Upper lobe of left lung (tissue), 6 donors: Measurements from ENCODE around the gene ADGRL3. TPM values are rescaled to one million over a fixed set of nuclear protein-coding genes. Genes with fewer than 3 reads are reported as not detected.

Experiments
- ATAC-seq, 2 donors: fragments of 200-7000 bp; cut with Tn5 transposase; one replicate each; pipeline ENCODE4 v1.9.1; 2022; ENCODE audit warnings: mild to moderate bottlenecking in 2 of 2, moderate library complexity in 2 of 2; ENCODE audit not compliant: low FRiP score in 2 of 2
- DNase-seq, 2 donors: peaks; one replicate each; pipeline ENCODE4 v3.0.0-alpha.2; 2019 to 2020
- H3K27ac ChIP-seq, 4 donors: fragments of 200-600 bp; sonication (generic); one replicate each; pipeline ENCODE4 v1.5.1; 2016 to 2019
- H3K27me3 ChIP-seq, 4 donors: fragments of 200-600 bp; sonication (generic); one replicate each; pipeline ENCODE4 v1.5.1; 2017 to 2019
- H3K36me3 ChIP-seq, 4 donors: fragments of 200-600 bp; sonication (generic); one replicate each; pipeline ENCODE4 v1.5.1; 2016 to 2019
- H3K4me1 ChIP-seq, 4 donors: fragments of 200-600 bp; sonication (generic); one replicate each; pipeline ENCODE4 v1.5.1; 2018 to 2019
- H3K4me3 ChIP-seq, 4 donors: fragments of 200-600 bp; sonication (generic); one replicate each; pipeline ENCODE4 v1.5.1; 2017 to 2019; ENCODE audit warnings: mild to moderate bottlenecking in 2 of 4, moderate library complexity in 1 of 4
- H3K9me3 ChIP-seq, 4 donors: fragments of 200-600 bp; sonication (generic); one replicate each; pipeline ENCODE4 v1.5.1; 2018 to 2019
- EP300 ChIP-seq, 4 donors: sonication (generic); formaldehyde crosslinking; IDR thresholded peaks; one replicate each; pipeline ENCODE4 v1.5.1; 2017; ENCODE audit warnings: antibody characterized with exemption in 4 of 4, control low read depth in 2 of 4
- POLR2A ChIP-seq, 4 donors: fragments of 450-650 bp; IDR thresholded peaks; one replicate each; pipeline ENCODE4 v1.5.1; 2016 to 2017; ENCODE audit warnings: antibody characterized with exemption in 4 of 4, mild to moderate bottlenecking in 2 of 4
- POLR2AphosphoS5 ChIP-seq, 2 donors: sonication (generic); formaldehyde crosslinking; IDR thresholded peaks; one replicate each; pipeline ENCODE4 v1.5.1; 2017; ENCODE audit warnings: antibody characterized with exemption in 2 of 2
- WGBS, 2 donors: methylation state at CpG; one replicate each; pipeline ENCODE4 v1.1.5; 2017 to 2018; 5-methylcytosine and 5-hydroxymethylcytosine counted together
- total RNA-seq, 6 donors: library from RNA; depleted of rRNA in 4 of 6; stranded (reverse); fragments of >200 nt in 4 of 6; gene quantifications; one replicate each; pipeline versions ENCODE4 v1.1.0 to v1.2.1, GENCODE V29; 2016 to 2021
- TF ChIP-seq, protein P1 (sequence below), 6 experiments: fragments of 450-650 bp in 4 of 6; fragments of 200-600 bp in 2 of 6; sonication (generic) in 2 of 6; IDR thresholded peaks; one replicate each; pipeline ENCODE4 v1.5.1; 2016 to 2019; ENCODE audit warnings: antibody characterized with exemption in 6 of 6
- donor health status: DM: no; HTN: no; CAD: no; lungs with moderate emphysema.
- donor health status: DM: no; HTN: yes; CAD: no; lungs with severe emphysema.

Gene ADGRL3
- total RNA-seq, 6 donors from 2014 or later = 1.0 to 8.5 (median 2.9) TPM

DNA sequence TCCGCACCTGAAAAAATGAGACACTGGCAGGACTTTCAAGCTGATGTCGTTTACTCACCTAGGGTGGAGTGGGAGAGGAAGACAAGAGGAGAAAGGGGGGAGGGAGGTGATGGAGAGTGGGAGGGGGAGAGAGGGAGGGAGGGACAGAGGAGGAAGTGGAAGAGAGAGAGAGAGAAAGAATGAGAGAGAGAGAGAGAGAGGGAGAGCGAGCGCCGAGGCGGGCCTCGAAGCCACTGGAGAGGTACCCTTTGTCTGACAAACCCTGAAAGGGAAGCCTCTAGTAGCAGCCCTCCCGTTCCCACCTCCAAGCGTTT lies 296 bp upstream of the ADGRL3 start:
- 8 to 10% methylated on average over 9 of the region's 9 CpGs for WGBS, 2 donors
- ATAC-seq (no peak), DNase-seq (no peak)
- Histone ChIP-seq H3K36me3 (no peaks in the 10 kb centered on the region), H3K9me3 (no peaks in the 10 kb centered on the region), H3K4me1 (peaks cover 0 to 38% (median 14%) of the 10 kb centered on the region in 4 donors), H3K27ac (no peak overlapping the region), H3K4me3 (peak overlapping the region in 3 of 4 donors; percentile 52 to 64 (median 60)), H3K27me3 (peaks cover 0 to 27% (median 8%) of the 10 kb centered on the region in 4 donors)
- TF ChIP-seq, protein P1, sequence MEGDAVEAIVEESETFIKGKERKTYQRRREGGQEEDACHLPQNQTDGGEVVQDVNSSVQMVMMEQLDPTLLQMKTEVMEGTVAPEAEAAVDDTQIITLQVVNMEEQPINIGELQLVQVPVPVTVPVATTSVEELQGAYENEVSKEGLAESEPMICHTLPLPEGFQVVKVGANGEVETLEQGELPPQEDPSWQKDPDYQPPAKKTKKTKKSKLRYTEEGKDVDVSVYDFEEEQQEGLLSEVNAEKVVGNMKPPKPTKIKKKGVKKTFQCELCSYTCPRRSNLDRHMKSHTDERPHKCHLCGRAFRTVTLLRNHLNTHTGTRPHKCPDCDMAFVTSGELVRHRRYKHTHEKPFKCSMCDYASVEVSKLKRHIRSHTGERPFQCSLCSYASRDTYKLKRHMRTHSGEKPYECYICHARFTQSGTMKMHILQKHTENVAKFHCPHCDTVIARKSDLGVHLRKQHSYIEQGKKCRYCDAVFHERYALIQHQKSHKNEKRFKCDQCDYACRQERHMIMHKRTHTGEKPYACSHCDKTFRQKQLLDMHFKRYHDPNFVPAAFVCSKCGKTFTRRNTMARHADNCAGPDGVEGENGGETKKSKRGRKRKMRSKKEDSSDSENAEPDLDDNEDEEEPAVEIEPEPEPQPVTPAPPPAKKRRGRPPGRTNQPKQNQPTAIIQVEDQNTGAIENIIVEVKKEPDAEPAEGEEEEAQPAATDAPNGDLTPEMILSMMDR (IDR thresholded peaks at IDR 0.05) = no peak
- no peak for TF ChIP-seq POLR2A (IDR thresholded peaks at IDR 0.05)
- TF ChIP-seq POLR2AphosphoS5 (IDR thresholded peaks at IDR 0.05) = no peak
- no peak for TF ChIP-seq EP300 (IDR thresholded peaks at IDR 0.05)

GRCh38 chr4:61200916-61201526 lies 895 bp downstream of the ADGRL3 start:
- H3K4me1 ChIP-seq = peaks cover 0 to 38% (median 14%) of the 10 kb centered on the region in 4 donors
- 2% methylated on average over 26 to 41 of the region's 41 CpGs for WGBS, 2 donors
- TF ChIP-seq EP300 (IDR thresholded peaks at IDR 0.05) (no peak), POLR2AphosphoS5 (IDR thresholded peaks at IDR 0.05) (no peak), POLR2A (IDR thresholded peaks at IDR 0.05) (no peak)
- TF ChIP-seq, protein P1 (IDR thresholded peaks at IDR 0.05) = no peak
- H3K4me3 ChIP-seq = peak overlapping the region in 3 of 4 donors; percentile 52 to 64 (median 60)
- H3K27me3 ChIP-seq = peaks cover 0 to 27% (median 8%) of the 10 kb centered on the region in 4 donors
- no peaks in the 10 kb centered on the region for H3K36me3 ChIP-seq
- no peak for DNase-seq
- peak overlapping the region in 2 of 4 donors; percentile 32 to 57 for H3K27ac ChIP-seq
- peak in 1 of 2 donors; percentile 49 for ATAC-seq
- no peaks in the 10 kb centered on the region for H3K9me3 ChIP-seq

DNA sequence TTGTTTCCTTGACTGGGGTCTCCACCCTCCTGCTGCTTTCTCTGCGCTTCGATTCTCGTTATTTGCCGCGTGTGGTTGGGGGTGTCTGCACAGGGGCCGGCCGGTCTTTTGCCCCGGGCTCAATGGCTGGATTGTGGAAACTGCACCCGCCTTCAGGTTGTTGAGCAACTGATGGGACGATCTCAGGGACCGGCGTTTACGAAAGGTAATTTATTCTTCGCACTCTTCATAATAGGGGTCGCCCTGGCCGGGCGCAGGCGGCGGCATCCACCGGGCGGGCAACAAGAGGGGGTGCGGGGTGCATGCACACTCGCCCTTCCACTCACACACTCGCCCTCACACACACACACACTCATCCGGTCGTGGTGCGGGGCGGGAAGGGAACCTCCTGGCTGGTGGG lies 1.4 kb downstream of the ADGRL3 start:
- ATAC-seq = peak; percentile 18 to 48
- H3K27me3 ChIP-seq = peaks cover 0 to 27% (median 8%) of the 10 kb centered on the region in 4 donors

GRCh38 chr4:61201961-61202637 lies 2.0 kb downstream of the ADGRL3 start:
- ATAC-seq = peak; percentile 25 to 28
- Histone ChIP-seq H3K4me3 (peak overlapping the region in 3 of 4 donors; percentile 52 to 64 (median 60)), H3K27ac (peak overlapping the region in 1 of 4 donors; percentile 5), H3K9me3 (no peaks in the 10 kb centered on the region), H3K27me3 (peaks cover 0 to 27% (median 8%) of the 10 kb centered on the region in 4 donors), H3K36me3 (no peaks in the 10 kb centered on the region), H3K4me1 (peaks cover 0 to 38% (median 14%) of the 10 kb centered on the region in 4 donors)
- no peak for TF ChIP-seq EP300 (IDR thresholded peaks at IDR 0.05)
- no peak for TF ChIP-seq POLR2AphosphoS5 (IDR thresholded peaks at IDR 0.05)
- TF ChIP-seq POLR2A (IDR thresholded peaks at IDR 0.05) = no peak
- TF ChIP-seq, protein P1 (IDR thresholded peaks at IDR 0.05) = no peak
- 2% methylated on average over 18 to 50 of the region's 51 CpGs for WGBS, 2 donors
- DNase-seq = peak in 1 of 2 donors; percentile 79

More for the DNA sequence above, 1.4 kb downstream of the ADGRL3 start:
- no peaks in the 10 kb centered on the region for H3K36me3 ChIP-seq
- peak overlapping the region in 3 of 4 donors; percentile 52 to 64 (median 60) for H3K4me3 ChIP-seq
- H3K9me3 ChIP-seq = no peaks in the 10 kb centered on the region
- TF ChIP-seq POLR2AphosphoS5 (IDR thresholded peaks at IDR 0.05) (no peak), POLR2A (IDR thresholded peaks at IDR 0.05) (no peak), EP300 (IDR thresholded peaks at IDR 0.05) (no peak)
- TF ChIP-seq, protein P1 (IDR thresholded peaks at IDR 0.05) = no peak
- H3K4me1 ChIP-seq = peaks cover 0 to 38% (median 14%) of the 10 kb centered on the region in 4 donors
- DNase-seq = peak in 1 of 2 donors; percentile 77
- WGBS, 2 donors = 0 to 2% methylated on average over 11 to 22 of the region's 28 CpGs
- peak overlapping the region in 1 of 4 donors; percentile 5 for H3K27ac ChIP-seq
